OCI-LY3 (cell line): ENCODE results near the gene IPP.

Experiments
- EZH2phosphoT487 ChIP-seq: fragments of 200-600 bp; shearing (Covaris generic); IDR thresholded peaks from 2 replicates; pipeline ENCODE4 v1.6.1; 2018; ENCODE audit warnings: antibody characterized with exemption, mixed run types, low read depth
- TF ChIP-seq, protein P1 (sequence below): fragments of 200-600, 300-600 bp; sonication (generic); IDR thresholded peaks from 2 replicates; pipeline ENCODE4 v1.5.1; 2014; ENCODE audit warnings: antibody characterized with exemption, low read length, low read depth

DNA sequence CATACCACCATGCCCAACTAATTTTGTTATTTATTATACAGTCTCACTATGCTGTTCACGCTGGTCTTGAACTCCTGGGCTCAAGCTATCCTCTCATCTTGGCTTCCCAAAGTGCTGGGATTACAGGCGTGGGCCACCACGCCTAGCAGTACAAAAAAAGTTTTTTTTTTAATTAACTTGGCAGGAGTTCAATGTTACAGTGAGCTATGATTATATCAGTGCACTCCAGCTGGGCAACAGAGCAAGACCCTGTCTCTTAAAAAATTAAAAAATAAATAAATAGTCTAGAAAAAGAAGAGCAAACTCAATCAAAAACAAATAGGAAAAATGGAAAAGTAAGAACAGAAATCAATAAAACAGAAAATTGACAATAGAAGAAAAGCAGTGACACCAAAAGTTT, 36.7 kb downstream of the IPP start:
- no peak for TF ChIP-seq EZH2phosphoT487
- TF ChIP-seq, protein P1, sequence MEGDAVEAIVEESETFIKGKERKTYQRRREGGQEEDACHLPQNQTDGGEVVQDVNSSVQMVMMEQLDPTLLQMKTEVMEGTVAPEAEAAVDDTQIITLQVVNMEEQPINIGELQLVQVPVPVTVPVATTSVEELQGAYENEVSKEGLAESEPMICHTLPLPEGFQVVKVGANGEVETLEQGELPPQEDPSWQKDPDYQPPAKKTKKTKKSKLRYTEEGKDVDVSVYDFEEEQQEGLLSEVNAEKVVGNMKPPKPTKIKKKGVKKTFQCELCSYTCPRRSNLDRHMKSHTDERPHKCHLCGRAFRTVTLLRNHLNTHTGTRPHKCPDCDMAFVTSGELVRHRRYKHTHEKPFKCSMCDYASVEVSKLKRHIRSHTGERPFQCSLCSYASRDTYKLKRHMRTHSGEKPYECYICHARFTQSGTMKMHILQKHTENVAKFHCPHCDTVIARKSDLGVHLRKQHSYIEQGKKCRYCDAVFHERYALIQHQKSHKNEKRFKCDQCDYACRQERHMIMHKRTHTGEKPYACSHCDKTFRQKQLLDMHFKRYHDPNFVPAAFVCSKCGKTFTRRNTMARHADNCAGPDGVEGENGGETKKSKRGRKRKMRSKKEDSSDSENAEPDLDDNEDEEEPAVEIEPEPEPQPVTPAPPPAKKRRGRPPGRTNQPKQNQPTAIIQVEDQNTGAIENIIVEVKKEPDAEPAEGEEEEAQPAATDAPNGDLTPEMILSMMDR: no peak
